Activated CD4-positive, alpha-beta T cell treated with anti-CD3 and anti-CD28 coated beads for 24 hours (primary cell): ENCODE measurements around the gene TRIM54.
"Not testable (repeated sequence)": the region's sequence is repeated elsewhere in the genome, so short reads cannot be mapped to it uniquely, and the experiment has no call there.

Source experiments
- DNase-seq, 2 donors: peaks; one replicate each; pipeline ENCODE4 v3.0.0-alpha.2; 2020; ENCODE audit warnings: low read depth in 2 of 2

Gene TRIM54

GRCh38 chr2:27258051-27258450 is 24.2 kb upstream of the TRIM54 start:
- no peak for DNase-seq

GRCh38 chr2:27261241-27261925 is 20.8 kb upstream of the TRIM54 start:
- no peak for DNase-seq

GRCh38 chr2:27261926-27262298 is 20.3 kb upstream of the TRIM54 start:
- DNase-seq = no peak

- DNase-seq = peak; percentile 58 to 73
These were observed 19.6 kb upstream of the TRIM54 start, which contains the start of gene SLC30A3 for GRCh38 chr2:27262379-27263286. Gene SLC30A3, minus strand, starts transcription at chr2:27263047. Its CDS starts 141 bp downstream, at chr2:27262906.

GRCh38 chr2:27263287-27264252 is 18.7 kb upstream of the TRIM54 start:
- no peak for DNase-seq

- DNase-seq = no peak
These were observed 17.9 kb upstream of the TRIM54 start for GRCh38 chr2:27264253-27264752.

GRCh38 chr2:27264753-27265535 is 17.3 kb upstream of the TRIM54 start:
- peak; percentile 35 to 55 for DNase-seq

- no peak for DNase-seq
These were observed 16.7 kb upstream of the TRIM54 start for GRCh38 chr2:27265536-27265870.

- not testable (repeated sequence) for DNase-seq
These were observed 13.9 kb upstream of the TRIM54 start for GRCh38 chr2:27268296-27268695.

GRCh38 chr2:27270131-27270530 is 12.1 kb upstream of the TRIM54 start:
- DNase-seq = no peak

GRCh38 chr2:27270670-27271069 is 11.6 kb upstream of the TRIM54 start:
- DNase-seq = no peak

- DNase-seq = no peak
These were observed 10.4 kb upstream of the TRIM54 start for GRCh38 chr2:27271631-27272340.

GRCh38 chr2:27272537-27273522 is 9.4 kb upstream of the TRIM54 start:
- not testable (repeated sequence) for DNase-seq

- no peak for DNase-seq
These were observed 6.7 kb upstream of the TRIM54 start, which contains the start of gene DNAJC5G for GRCh38 chr2:27275211-27276150. Gene DNAJC5G, plus strand, starts transcription at chr2:27275433. Its CDS starts 1,296 bp downstream, at chr2:27276729.

GRCh38 chr2:27278010-27278409 is 4.2 kb upstream of the TRIM54 start:
- no peak for DNase-seq

GRCh38 chr2:27280826-27281225 is 1.4 kb upstream of the TRIM54 start:
- DNase-seq = no peak

- DNase-seq = no peak
These were observed 787 bp upstream of the TRIM54 start for GRCh38 chr2:27281442-27281841.

- no peak for DNase-seq
These were observed 663 bp downstream of the TRIM54 start for GRCh38 chr2:27282892-27283291.
